HG03558 (cell line): ENCODE results near the gene CLIC4.
"Not testable (repeated sequence)": the region's sequence is repeated elsewhere in the genome, so short reads cannot be mapped to it uniquely, and the experiment has no call there.

Experiments used
- ATAC-seq: cut with Tn5 transposase; IDR thresholded peaks from one replicate; pipeline ENCODE4 v1.9.1; 2021; ENCODE audit warnings: moderate number of reproducible peaks; ENCODE audit not compliant: unreplicated experiment; ENCODE audit errors: extremely low read depth

The CLIC4 gene

DNA sequence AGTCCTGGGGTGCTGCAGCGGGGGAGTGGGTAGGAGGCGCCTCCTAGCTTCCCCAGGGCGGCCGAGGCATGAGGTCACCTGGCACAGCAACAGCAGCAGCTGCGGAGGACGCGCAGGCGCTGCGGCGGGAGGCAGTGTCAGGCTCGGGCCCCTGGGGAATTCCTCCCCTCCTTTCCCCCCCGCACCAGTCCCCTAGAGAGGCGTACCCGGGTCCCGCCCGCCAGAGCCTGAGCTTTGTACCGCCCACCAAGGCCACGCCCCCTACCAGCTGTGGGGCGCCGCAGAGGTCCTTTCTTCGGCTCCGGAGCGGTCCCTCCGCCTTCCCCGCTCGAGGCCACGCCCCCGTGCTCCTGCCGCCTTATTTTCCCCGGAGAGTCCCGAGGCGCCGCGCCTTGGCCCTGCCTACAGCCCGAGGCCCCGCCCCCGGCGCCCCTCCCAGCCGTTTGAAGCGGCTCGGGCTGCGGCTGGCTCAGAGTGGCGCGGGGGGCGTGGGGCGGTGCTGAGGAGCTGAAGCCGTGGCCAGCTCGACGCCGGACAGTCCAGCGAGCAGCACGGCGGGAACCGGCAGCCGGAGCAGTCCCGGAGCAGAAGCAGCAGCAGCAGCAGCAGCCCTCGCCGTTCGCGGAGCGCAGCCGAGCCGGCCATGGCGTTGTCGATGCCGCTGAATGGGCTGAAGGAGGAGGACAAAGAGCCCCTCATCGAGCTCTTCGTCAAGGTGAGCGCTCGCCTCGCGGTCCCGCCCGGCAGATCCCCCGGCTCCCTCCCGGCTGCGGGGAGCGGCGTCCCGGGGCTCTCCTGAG is at the start of gene CLIC4:
CLIC4 (plus strand) TSS at position 537 of the 800 bp plus-strand sequence; CDS start at position 644, 107 bp downstream.
- peak; percentile 38 for ATAC-seq

DNA sequence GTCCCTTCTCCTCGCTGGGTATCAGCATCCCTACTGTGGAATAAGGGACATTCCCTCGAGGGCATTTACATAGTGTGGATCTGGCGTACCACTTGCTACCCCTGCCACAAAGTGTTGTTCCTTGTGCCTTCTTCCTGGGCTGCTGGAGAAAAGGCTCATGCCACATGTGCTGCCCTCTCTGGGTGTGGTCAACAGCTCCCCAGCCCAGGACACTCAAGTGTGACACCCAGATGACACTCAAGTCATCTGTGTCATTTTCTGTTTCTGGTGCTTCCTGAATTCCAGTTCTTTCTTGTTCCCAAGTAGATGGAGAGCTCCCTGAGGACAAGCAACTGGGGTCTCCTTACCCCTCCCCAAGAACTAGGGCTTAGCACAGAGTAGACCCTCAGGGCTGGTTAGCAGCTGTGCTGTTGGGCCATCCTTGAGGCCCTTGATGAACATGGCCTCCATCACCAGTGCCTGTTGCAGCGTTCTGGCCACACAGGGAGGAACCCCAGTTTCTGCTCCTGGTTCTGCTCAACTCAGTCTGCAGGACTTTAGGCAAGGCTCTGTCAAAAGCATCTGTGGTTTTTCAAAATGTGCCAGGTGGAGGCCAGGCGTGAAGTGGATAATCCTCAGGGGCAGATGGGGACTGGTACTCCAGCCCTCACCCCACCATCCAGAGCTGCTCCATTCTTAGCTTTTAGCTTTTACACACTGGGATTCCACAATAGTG is 49.0 kb upstream of the CLIC4 start:
- no peak for ATAC-seq

DNA sequence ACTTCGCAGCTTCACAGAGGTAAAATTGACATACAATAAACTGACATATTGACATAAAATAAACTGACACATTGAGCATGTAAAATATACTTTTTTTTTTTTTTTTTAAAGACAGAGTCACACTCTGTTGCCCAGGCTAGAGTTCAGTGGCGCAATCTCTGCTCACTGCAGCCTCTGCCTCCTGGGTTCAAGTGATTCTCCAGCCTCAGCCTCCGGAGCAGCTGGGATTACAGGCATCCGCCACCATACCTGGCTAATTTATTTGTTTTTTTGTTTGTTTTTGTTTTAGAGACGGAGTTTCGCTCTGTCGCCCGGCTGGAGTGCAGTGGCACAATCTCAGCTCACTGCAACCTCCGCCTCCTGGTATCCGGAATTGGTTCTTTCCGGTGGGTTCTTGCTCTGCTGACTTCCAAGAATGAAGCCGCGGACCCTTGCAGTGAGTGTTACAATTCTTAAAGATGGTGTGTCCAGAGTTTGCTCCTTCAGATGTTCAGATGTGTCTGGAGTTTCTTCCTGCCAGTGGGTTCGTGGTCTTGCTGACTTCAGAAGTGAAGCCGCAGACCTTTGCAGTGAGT is 48.4 kb upstream of the CLIC4 start:
- ATAC-seq = no peak

DNA sequence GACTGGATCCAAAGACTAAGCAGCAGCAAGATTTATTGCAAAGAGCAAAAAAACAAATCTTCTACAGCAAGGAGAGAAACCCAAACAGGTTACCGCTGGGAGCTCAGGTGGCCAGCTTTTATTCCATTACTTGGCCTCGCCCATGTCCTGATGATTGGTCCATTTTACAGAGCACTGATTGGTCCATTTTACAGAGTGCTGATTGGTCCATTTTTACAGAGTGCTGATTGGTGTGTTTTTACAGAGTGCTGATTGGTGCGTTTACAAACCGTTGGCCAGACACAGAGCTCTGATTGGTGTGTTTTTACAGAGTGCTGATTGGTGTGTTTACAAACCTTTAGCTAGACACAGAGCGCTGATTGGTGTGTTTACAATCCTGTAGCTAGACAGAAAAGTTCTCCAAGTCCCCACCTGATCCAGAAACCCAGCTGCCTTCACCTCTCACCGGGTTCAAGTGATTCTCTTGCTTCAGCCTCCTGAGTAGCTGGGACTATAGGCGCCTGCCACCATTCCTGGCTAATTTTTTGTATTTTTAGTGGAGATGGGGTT is 47.7 kb upstream of the CLIC4 start:
- not testable (repeated sequence) for ATAC-seq

DNA sequence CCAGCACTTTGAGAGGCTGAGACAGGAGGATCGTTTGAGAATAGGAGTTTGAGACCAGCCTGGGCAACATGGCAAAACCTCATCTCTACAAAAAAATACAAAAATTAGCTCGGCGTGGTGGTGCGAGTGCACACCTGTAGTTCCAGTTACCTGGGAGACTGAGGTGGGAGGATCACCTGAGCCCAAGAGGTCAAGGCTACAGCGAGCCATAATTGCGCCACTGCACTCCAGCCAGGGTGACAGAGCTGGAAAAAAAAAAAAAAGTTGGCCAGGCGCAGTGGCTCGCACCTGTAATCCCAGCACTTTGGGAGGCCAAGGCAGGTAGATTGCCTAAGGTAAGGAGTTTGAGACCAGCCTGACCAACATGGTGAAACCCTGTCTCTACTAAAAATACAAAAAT is 46.9 kb upstream of the CLIC4 start:
- not testable (repeated sequence) for ATAC-seq

DNA sequence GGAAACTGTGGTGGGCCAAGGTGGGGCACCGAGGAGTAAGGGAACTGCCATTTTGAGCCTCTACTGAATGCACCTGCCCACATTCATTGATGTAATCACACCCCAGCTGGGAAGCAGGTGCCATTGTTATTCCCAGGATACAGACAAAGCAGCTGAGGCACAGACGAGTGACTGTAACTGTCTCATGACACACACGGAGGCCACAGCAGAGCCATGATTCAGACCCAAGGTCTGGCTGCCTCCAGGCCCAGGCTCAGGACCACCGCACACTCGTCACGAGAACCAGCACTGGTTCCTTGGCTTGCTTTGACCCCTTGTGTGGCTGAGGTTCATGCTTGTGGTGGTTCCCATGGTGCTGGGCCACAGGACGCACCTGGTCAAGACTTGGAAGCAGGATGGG is 45.6 kb upstream of the CLIC4 start:
- no peak for ATAC-seq

DNA sequence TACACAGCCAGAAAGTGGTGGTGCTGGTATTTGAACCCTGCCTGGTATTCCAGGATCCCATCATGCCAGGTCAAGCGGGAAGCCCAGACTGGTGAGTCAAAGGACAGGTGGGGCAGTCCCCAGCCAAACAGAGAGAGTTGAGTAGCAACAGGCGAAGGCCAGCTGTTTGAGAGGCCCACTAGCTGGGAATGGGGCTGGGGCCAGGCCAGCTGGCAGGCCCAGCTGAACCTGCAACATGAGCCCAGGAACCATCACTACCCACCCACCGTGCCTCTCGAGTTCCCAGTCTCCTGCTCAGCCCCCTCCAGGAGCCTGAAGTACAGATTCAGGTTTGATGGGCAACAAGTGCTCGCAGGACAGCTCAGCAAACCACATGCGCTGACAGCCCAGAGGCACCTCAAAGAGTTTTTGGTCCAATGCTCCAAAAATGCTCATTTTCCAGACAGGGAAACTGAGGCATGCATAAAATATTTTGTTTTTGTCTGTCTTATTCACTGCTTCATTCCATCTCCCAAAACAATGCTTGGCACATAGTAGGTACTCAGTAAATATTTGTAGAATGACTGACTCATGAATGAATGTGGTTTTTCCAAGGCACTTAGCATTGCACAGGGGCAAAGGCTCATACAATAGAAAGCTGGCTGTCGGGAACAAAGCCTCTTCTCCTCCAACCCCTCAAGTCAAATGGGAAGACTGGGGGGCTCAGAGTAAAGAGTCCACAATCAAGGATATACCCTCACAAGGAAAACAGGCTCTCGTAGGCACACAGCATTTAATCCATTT is 42.5 kb upstream of the CLIC4 start:
- no peak for ATAC-seq

DNA sequence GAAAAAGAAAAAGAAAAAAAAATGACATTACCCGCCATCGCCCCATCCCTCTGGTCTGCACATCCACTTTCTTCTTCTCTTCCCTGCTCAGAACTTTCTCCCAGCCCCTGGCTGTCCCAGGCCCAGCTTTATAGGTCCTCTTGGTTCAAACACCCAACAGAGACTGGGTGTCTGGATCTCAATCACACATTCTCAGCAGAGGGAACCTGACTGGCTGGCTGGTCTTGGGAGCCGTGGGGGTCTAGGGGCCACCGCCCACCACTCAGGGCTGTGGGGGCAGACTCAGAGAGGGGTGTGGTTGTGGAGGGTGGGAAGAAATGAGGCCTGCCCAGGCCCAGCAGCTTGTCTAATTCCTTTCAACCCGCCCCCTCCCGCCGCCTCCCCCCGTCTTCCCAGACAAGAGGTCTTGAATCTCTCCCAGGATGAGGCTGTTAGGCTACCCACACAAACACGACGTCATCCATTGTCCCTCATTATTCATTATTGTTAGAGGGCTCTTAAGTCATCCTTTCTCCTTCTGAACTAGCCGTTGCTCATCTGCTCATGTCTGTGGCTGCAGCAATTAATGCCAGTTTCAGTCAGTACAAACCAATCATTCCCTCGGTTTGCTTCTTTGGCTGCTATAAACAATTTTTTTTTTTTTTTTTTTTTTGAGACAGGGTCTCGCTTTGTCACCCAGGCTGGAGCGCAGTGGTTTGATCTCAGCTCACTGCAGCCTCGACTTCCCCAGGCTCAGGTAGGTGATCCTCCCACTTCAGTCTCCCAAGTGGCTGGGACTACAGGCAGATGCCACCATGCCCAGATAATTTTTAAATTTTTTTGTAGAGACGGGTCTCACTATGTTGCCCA is 40.6 kb upstream of the CLIC4 start:
- no peak for ATAC-seq

DNA sequence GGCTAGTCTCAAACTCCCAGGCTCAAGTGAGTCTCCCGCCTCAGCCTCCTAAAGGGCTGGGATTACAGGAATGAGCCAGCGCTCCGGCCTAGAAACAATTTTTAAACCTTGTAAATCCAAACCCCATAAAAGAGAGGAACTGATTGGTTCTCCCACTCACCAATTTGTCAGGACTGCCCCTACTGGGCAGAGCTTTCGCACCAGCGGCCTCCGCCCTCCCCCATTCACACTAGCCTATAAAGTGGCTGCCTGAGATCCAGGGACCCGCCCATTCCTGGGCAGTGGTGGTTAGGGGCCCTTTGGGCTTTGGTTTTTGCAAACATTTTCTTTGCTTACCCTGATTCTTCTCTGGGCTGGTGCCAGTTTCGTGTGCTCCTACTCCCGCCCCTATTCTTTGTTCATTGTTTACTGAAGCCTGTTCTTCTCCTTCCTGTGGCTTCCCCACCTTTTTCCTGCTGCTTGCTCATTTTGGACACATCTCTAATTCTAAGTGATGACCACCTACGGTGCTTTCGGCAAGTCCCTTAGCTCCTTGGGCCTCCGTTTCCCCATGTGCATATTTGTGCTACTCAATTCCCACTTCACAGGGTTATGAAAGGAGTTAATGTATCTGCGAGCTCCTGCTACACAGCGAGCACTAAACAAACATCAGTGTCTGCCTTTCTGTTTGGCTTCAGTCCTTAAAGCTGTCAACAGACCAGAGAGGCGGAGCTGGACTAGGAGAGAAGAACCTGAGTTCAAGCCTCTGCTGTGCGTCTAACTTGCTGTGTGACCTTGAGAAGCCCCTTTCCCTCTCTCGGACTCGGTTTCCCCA is 39.8 kb upstream of the CLIC4 start:
- no peak for ATAC-seq

DNA sequence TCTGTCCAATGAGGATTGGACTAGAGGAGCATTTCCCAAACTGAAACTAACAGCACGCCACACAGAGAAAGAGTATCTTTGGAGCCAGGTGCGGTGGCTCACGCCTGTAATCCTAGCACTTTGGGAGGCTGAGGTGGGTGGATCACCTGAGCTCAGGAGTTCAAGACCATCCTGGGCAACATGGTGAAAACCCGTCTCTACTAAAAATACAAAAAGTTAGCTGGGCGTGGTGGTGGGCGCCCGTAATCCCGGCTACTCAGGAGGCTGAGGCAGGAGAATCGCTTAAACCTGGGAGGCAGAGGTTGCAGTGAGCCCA is 39.2 kb upstream of the CLIC4 start:
- ATAC-seq = not testable (repeated sequence)

DNA sequence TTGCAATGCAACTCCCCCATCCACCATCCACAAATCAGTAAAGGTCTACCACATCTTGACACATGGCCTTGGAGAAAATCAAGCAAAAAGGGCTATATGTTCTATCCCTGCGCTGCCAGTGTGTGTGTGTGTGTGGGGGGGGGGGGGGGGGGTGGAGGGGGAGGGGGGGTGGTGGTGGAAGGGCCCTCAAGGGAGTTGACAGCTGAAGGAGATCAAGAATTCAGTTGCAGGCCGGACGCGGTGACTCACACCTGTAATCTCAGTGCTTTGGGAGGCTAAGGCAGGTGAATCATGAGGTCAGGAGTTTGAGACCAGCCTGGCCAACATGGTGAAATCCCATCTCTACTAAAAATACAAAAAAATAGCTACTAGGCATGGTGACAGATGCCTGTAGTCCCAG is 37.6 kb upstream of the CLIC4 start:
- no peak for ATAC-seq

DNA sequence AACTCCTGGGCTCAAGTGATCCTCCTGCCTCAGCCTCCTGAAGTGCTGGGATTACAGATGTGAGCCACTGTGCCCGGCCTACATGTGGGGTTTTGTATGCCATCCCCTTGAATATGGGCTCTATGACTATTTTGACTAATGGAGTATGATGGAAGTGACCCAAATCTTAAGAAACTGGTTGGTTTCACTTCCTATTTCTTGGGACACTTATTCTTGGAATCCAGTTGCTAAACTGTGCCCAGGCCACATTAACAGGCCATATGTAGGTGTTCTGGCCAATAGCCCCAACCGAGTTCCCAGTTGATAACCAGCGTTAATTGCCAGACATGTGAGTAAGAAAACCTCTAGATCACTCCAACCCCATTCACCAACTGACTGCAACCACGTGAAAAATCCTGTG is 36.3 kb upstream of the CLIC4 start:
- no peak for ATAC-seq

DNA sequence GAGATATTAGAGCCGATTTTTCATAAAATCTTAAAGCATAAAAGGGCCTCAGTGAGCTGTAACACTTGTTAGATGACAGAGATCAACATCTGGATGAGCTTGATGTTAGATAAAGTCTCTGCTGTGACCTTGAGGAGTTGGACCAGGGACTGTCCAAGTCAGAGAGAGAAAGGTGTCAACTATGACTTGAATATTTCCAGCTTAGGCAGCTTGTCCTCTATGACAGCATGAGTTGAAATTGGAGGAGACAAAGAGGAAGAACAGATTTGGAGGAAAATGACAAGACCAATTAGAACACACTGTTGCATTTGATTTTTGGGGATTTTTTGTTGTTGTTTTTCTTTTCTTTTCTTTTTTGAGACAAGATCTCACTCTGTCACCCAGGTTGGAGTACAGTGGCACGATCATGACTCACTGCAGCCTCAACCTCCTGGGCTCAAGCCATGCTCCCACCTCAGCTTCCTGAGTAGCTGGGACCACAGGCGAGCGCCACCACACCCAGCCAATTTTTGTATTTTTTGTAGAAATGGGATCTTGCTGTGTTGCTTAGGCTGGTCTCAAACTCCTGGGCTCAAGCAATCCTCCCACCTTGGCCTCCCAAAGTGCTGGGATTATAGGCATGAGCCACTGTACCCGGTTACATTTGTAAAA is 35.3 kb upstream of the CLIC4 start:
- no peak for ATAC-seq

DNA sequence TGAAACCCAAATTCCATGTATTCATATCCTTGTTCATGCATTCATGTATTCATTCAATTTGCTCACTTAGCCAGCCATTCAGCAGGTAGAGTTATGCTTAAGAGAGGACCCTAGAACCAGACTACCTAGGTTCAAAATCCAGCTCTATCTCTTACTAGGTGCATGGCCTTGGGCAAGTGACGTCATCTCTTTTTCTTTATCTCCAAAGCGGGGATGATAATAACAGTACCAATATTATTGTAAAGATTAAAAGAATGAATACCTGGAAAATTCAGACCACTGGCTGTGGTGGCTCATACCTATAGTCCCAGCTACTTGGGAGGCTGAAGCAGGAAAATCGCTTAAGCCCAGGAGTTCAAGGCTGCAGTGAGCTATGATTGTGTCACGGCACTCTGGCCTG is 33.9 kb upstream of the CLIC4 start:
- no peak for ATAC-seq

DNA sequence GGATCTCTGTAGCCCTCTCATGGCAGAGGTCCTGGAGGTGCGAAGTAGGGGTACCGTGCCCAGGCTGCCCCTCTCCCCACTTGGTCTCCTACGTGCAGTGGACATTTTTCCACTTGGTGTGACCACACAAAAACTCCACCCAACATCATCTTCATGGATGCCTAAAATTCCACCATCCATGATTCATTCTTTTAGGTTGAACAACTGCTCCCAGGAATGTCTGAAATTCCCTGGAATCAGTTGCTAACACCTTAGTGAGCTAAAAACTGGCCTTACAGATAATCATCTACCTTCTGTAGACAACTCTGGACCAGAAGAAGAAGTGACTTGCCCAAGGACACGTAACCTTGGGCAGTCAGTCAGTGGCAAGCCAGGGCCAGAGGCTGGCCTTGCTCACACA is 32.1 kb upstream of the CLIC4 start:
- ATAC-seq = no peak

DNA sequence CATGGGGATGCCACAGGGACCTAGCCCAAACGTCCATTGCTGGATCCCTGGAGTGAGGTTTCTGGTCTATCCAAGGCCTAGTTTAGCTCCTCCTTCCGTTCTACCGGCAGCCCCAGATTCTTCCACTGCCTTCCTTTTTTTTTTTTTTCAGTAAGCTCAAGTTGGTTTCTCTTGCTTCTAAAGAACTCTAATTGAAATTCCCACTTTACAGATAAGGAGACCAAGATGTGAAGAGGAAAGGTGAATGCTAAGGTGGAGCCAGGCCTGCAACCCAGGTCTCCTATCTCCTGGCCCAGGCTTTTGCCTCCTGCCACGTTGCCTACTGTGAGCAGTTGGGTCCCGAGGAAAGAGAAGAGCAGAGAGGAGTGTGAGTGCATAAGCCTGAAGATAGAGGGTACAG is 31.5 kb upstream of the CLIC4 start:
- no peak for ATAC-seq

DNA sequence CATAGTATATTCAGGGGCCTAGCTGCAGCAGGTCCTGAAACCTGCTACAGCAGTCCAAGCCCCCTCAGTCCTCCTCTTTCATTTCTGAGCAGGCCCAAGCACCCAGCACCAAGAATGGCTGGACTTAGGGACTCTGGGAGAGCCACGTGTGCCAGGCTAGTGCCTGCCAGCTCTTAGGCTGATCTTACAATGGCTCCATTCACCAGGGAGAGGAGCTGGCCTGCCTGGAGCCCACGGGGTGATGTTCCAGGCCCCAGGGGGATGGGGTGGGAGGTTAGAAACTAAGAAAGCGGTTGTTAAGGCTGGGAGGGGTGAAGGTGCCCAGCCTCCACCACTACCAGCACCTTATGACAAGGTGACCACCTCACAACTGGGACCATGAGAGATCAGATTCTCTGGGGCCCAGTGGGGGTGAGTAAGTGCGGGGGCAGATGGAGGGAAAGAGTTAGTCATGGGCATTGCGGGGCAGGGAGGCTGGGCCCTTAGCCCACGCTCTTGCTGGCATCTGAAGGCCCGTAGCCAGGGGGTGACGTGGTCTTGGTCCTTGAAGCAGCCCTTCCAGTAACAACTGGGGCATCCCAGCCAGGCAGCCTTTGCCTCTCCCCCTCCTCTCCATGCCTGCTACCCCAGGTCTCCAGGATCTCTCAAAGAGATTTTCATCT is 30.3 kb upstream of the CLIC4 start:
- no peak for ATAC-seq

DNA sequence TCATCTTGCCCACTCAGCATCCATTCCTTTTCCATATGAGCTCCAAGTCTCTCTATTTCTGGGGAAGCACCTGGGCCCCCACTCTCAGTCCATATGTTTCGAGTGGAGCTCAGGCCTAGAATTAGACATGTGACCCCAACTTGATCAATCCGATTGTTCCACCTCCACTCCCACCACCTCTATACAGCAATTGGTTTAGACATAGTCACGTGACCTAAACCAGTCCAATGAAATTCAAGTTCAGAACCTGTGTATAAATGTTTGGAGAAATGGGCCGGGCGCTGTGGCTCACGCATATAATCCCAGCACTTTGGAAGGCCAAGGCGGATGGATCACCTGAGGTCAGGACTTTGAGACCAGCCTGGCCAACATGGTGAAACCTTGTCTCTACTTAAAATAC is 29.6 kb upstream of the CLIC4 start:
- no peak for ATAC-seq
